Psoas muscle (tissue), 8 donors: ENCODE data around the gene TNNT1. TPM values are rescaled to one million over a fixed set of nuclear protein-coding genes. Genes with fewer than 3 reads are reported as not detected.
A peak's percentile ranks its signal among the peaks of the same experiment; 100 is the strongest.

Experiments used
- ATAC-seq, 4 donors: fragments of 200-7000 bp; cut with Tn5 transposase; one replicate each; pipeline ENCODE4 v1.9.1; 2020; ENCODE audit warnings: moderate library complexity in 3 of 4, mild to moderate bottlenecking in 2 of 4
- DNase-seq, 2 donors: peaks; one replicate each; pipeline ENCODE4 v3.0.0-alpha.2; 2020
- H3K27ac ChIP-seq: fragments of 200-600 bp; one replicate; pipeline ENCODE4 v1.8.0; 2022
- H3K27me3 ChIP-seq, 3 donors: fragments of 200-600 bp in 1 of 3; one replicate each; pipeline versions ENCODE4 v1.6.1 to v1.8.0; 2013 to 2022; ENCODE audit warnings: low read length in 2 of 3, mild to moderate bottlenecking in 2 of 3, moderate library complexity in 1 of 3; ENCODE audit not compliant: insufficient read depth in 3 of 3
- H3K36me3 ChIP-seq, 2 donors: fragments of 200-600 bp in 1 of 2; one replicate each; pipeline versions ENCODE4 v1.6.1 to v1.8.0; 2013 to 2022; ENCODE audit warnings: low read depth in 1 of 2, mild to moderate bottlenecking in 1 of 2, moderate library complexity in 1 of 2; ENCODE audit not compliant: insufficient read depth in 1 of 2
- H3K4me1 ChIP-seq: fragments of 200-600 bp; one replicate; pipeline ENCODE4 v1.8.0; 2022
- H3K4me3 ChIP-seq: fragments of 200-600 bp; one replicate; pipeline ENCODE4 v1.8.0; 2022; ENCODE audit warnings: mild to moderate bottlenecking
- H3K9me3 ChIP-seq: fragments of 200-600 bp; one replicate; pipeline ENCODE4 v1.8.0; 2022
- WGBS, 3 donors: extraction: QIAGEN DNeasy Blood & Tissue Kit; methylation state at CpG; one replicate each; pipeline versions ENCODE4 v1.1.6 to v1.1.7; 2013; 5-methylcytosine and 5-hydroxymethylcytosine counted together
- intact Hi-C, 2 donors: fragments of 100-400 bp; cut with DNase I; formaldehyde crosslinking; loops; one replicate each; pipeline versions ENCODE4 v1.11.0 to v1.14.2; 2022
- polyA plus RNA-seq, 3 donors: library from polyadenylated mRNA; stranded (reverse); fragments of 200-250 nt; gene quantifications; one replicate each; pipeline ENCODE4 v1.2.3, GENCODE V29; 2013
- total RNA-seq, 4 donors: library from RNA; stranded (reverse); fragmentation: NEBNext Ultra II Directional in 2 of 4; extraction: Animal tissue kit (Norgen Biotek cat#: 25700) in 2 of 4; gene quantifications; one replicate each; pipeline versions ENCODE4 v1.2.1 to v1.2.4, GENCODE V29; 2021 to 2023
- TF ChIP-seq, protein P1 (sequence below): fragments of 200-600 bp; IDR thresholded peaks from one replicate; pipeline ENCODE4 v1.8.0; 2022; ENCODE audit warnings: antibody characterized with exemption
- donor health status: healthy with polysubstance abuse.
- donor health status: DM: no; HTN: no; CAD: no; lungs with moderate emphysema.
- donor health status: Bipolar disorder and iron deficiency.
- donor health status: healthy.
- donor health status: DM: yes; HTN: yes; CAD: no.
- donor health status: DM: no; HTN: no; CAD: no.
- donor health status: DM: no; HTN: no; CAD: no.
- donor health status: DM: yes; HTN: yes; CAD: no.

TNNT1 gene
- total and polyA plus RNA-seq, 7 donors = 4,522 to 12,694 (median 9,346) TPM

GRCh38 chr19:55096061-55096701, 52.8 kb downstream of the TNNT1 start:
- peak in 1 of 2 donors; percentile 28 for DNase-seq
- H3K4me3 ChIP-seq = no peak overlapping the region
- TF ChIP-seq, protein P1, sequence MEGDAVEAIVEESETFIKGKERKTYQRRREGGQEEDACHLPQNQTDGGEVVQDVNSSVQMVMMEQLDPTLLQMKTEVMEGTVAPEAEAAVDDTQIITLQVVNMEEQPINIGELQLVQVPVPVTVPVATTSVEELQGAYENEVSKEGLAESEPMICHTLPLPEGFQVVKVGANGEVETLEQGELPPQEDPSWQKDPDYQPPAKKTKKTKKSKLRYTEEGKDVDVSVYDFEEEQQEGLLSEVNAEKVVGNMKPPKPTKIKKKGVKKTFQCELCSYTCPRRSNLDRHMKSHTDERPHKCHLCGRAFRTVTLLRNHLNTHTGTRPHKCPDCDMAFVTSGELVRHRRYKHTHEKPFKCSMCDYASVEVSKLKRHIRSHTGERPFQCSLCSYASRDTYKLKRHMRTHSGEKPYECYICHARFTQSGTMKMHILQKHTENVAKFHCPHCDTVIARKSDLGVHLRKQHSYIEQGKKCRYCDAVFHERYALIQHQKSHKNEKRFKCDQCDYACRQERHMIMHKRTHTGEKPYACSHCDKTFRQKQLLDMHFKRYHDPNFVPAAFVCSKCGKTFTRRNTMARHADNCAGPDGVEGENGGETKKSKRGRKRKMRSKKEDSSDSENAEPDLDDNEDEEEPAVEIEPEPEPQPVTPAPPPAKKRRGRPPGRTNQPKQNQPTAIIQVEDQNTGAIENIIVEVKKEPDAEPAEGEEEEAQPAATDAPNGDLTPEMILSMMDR = no peak
- H3K27me3 ChIP-seq = no peaks in the 10 kb centered on the region
- no peak overlapping the region for H3K27ac ChIP-seq
- H3K36me3 ChIP-seq = peaks cover 0 to 63% of the 10 kb centered on the region in 2 donors
- ATAC-seq = no peak
- H3K9me3 ChIP-seq = no peaks in the 10 kb centered on the region
- peaks cover 5% of the 10 kb centered on the region for H3K4me1 ChIP-seq
- WGBS, 3 donors = 77 to 80% (median 80%) methylated on average over 19 to 23 of the region's 23 CpGs
- intact Hi-C loops = no loop called here

DNA sequence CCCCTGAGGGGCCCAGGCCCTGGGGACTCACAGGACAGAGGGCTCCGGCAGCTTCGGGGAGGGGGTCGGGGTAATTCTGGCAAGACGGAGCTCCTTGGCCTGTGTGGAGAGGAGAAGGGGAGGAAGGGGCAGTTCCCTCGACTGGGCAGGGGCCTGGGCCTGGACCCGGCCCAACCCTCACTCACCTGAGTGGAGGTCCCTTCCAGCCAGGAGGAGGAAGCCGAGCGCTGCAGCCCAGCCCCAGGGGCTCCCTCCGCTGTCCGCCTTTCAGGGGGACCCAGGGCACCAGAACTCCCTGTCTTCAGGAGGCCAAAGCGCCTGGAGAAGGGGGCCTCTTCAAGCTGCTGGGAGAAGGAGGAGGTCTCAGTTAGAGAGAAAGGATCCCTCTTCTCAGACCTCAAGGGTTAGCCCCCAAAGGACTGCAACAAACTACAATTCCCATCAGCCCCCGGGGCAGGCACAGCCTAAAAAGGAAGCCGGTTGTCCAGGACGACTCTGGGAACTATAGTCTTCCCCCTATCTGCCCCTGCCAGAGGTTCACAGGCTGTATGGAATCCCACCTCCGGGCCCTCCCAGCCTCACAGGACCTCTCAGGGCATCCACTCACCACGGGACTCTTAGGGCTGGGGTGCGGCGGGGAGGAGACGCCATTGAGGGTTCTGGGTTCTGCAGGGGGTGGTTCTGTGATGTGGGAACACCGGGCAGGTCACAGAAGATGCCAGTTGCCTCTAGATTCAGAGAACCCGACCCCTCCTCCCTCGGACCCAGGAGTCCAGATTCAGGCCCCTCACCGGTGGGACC, 53.5 kb downstream of the TNNT1 start:
- ATAC-seq (no peak), DNase-seq (no peak)
- Histone ChIP-seq H3K4me3 (no peak overlapping the region), H3K36me3 (peaks cover 2 to 65% of the 10 kb centered on the region in 2 donors), H3K27me3 (no peaks in the 10 kb centered on the region), H3K4me1 (peaks cover 5% of the 10 kb centered on the region), H3K9me3 (no peaks in the 10 kb centered on the region), H3K27ac (no peak overlapping the region)
- intact Hi-C loops = no loop called here
- TF ChIP-seq, protein P1 = no peak
- WGBS, 3 donors = 85 to 91% (median 85%) methylated on average over 23 of the region's 23 CpGs

DNA sequence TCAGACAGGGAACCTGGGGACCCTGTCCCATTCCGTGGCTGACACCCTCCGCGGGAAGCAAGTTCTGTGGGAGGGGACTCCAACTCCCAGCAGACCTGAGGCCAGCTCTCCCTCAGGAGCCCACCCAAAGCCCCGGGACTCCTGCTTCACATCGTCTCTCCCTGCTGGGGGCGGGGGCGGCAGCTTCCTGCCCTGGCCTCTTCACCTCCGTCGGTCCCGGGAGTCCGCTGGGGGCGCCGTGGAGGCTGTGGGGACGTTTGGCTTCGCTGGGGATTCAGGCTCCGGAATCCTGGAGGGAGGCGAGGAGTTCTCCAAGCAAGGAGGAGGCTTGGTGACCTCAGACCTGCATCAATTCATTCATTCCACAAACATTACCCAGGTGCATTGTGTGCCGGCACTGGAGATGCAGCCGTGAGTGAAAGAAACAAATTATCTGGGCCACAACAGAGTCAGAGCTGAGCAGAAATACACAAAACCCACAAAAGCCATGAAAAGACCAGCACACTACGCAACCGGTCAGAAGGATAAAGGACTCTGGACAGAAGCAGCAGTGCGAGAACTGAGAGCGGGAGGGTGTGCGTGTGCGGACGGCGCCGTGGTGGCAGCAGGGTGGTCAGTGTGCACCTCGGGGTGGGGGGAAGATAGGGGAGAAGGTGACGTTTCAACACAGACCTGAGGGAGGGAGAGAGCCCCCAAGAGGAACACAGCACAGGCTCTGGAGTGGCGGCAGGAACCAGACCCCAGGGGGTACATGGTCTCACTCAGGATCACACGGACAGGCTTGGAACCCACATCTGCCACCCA, 54.3 kb downstream of the TNNT1 start:
- Histone ChIP-seq H3K36me3 (peaks cover 3 to 64% of the 10 kb centered on the region in 2 donors), H3K4me3 (no peak overlapping the region), H3K27ac (no peak overlapping the region), H3K4me1 (peaks cover 1% of the 10 kb centered on the region), H3K9me3 (no peaks in the 10 kb centered on the region), H3K27me3 (no peaks in the 10 kb centered on the region)
- WGBS, 3 donors = 84 to 86% (median 84%) methylated on average over 32 of the region's 32 CpGs
- TF ChIP-seq, protein P1 = no peak
- intact Hi-C loops = no loop called here
- ATAC-seq (no peak), DNase-seq (no peak)

DNA sequence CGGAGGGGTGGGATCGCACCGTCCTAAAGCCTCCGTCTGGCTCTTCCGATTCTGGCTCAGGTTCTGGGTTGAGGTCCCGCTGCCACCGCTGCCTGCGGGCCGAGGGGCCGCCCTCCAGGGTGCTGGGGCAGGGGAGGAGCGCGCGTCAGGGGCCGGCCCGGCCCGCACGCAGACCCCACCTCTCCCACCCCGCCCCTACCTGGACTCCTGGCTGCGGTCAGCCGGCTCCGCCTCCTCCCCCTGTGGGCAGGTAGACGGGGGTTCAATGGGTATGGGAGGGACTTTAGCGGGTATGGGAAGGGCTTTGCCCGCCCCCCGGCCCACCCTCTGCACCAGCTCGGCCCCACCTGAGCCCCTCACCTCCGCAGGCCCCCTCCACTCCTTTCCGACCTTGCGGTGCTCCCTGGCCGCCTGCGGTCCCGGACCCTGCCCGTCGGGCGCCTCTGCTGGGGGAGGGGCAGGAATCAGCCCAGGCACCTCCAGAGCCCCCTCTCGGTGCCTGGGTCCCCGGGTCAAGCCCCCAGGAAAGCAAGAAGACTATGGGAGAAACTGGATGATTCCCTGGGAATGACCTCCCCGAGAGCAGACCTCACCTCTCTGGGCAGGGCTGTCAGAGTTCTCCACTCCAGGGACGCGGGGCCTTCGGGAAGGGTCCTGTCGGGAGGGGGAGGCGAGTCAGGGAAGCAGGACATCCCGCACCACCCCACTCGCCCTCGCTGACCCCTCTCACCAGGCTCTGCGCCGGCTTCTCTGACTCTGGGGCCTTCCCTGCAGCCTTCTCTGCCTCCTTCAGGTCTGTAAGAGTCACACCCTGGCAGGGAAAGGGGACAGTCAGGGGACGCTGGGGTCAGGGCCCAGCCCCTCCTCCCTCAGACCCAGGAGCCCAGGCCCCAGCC, 56.3 kb downstream of the TNNT1 start:
- Histone ChIP-seq H3K9me3 (no peaks in the 10 kb centered on the region), H3K27ac (no peak overlapping the region), H3K27me3 (peaks cover 0 to 9% (median 0%) of the 10 kb centered on the region in 3 donors), H3K36me3 (peaks cover 3 to 45% of the 10 kb centered on the region in 2 donors), H3K4me3 (no peak overlapping the region), H3K4me1 (peaks cover 9% of the 10 kb centered on the region)
- DNase-seq (no peak), ATAC-seq (no peak)
- intact Hi-C loops = no loop called here
- WGBS, 3 donors = 87 to 90% (median 89%) methylated on average over 28 to 49 of the region's 49 CpGs
- TF ChIP-seq, protein P1 = no peak
